ENCODE data around the gene PXT1. TPM values are rescaled to one million over a fixed set of nuclear protein-coding genes. Genes with fewer than 3 reads are reported as not detected.

The PXT1 gene
- total RNA-seq, 1 donor from 2014 or later = not detected

DNA sequence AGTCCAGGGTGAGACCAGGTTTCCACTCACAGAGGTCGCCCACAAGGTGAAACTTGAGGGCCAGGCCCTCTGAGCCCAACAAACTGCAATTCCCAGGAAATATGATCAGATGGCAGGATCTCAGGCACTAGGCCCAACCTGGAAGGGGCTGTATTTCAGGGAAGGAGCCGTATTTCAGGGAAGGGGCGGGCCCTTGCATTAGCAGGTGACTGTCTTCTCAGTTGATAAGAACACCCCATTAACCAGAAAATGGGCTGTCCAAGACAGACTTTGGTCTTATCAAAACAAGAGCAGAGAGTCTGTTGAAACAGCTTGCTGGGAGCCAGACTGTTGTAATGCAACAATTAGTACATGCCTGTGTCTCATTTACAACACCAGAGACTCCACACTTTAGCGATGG lies 95.0 kb downstream of the PXT1 start:
- no peaks in the 10 kb centered on the region for H3K27me3 ChIP-seq
- no peaks in the 10 kb centered on the region for H3K36me3 ChIP-seq
- H3K4me3 ChIP-seq = no peak overlapping the region
- intact Hi-C loops (cut with DNase I) = no loop called here
- TF ChIP-seq, protein P1, sequence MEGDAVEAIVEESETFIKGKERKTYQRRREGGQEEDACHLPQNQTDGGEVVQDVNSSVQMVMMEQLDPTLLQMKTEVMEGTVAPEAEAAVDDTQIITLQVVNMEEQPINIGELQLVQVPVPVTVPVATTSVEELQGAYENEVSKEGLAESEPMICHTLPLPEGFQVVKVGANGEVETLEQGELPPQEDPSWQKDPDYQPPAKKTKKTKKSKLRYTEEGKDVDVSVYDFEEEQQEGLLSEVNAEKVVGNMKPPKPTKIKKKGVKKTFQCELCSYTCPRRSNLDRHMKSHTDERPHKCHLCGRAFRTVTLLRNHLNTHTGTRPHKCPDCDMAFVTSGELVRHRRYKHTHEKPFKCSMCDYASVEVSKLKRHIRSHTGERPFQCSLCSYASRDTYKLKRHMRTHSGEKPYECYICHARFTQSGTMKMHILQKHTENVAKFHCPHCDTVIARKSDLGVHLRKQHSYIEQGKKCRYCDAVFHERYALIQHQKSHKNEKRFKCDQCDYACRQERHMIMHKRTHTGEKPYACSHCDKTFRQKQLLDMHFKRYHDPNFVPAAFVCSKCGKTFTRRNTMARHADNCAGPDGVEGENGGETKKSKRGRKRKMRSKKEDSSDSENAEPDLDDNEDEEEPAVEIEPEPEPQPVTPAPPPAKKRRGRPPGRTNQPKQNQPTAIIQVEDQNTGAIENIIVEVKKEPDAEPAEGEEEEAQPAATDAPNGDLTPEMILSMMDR (IDR thresholded peaks at IDR 0.05) = no peak
- DNase-seq (ENCODE audit: low spot score in 2 of 2) = no peak
- no peaks in the 10 kb centered on the region for H3K9me3 ChIP-seq
- no peak overlapping the region for H3K27ac ChIP-seq
- peaks cover 0 to 31% of the 10 kb centered on the region in 2 donors for H3K4me1 ChIP-seq

DNA sequence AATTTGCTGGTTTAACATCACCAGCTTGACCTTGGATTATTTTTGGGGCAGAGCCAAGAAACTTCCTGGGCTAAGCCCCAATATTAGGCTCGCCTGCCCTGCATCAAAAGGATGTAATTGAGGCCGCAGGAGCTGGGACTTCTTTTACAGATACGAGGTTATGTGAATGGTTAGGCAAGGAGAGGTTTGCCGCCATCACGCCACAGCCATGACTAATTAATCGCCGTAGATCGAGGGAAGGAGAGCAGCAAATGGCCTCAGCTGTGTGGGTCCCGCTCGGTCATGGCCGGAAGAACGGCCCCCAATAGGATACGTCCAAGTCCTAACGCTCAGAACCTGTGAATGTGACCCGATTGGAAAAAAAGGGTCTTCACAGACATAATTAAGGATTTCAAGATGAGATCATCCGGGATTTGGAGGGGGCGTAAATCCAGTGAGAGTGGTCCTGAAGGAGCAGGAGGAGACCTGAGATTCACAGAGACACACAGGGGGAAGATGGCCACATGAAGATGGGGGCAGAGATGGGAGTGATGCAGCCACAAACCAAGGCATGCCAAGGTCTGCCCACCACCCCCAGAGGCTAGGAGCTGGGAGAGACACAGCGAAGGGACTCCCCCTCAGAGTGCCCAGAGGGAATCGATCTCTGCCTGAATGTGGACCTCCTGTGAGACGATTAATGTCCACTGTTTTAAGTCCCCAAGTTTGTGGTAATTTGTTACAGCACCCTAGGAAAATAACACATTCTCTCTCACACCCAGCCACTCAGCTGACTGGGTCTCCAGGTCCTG lies 96.0 kb downstream of the PXT1 start:
- H3K4me3 ChIP-seq = no peak overlapping the region
- intact Hi-C loops (cut with DNase I) = no loop called here
- no peaks in the 10 kb centered on the region for H3K27me3 ChIP-seq
- no peak overlapping the region for H3K27ac ChIP-seq
- peaks cover 0 to 37% of the 10 kb centered on the region in 2 donors for H3K4me1 ChIP-seq
- H3K9me3 ChIP-seq = no peaks in the 10 kb centered on the region
- TF ChIP-seq, protein P1 (IDR thresholded peaks at IDR 0.05) = no peak
- no peak for DNase-seq (ENCODE audit: low spot score in 2 of 2)
- no peaks in the 10 kb centered on the region for H3K36me3 ChIP-seq

DNA sequence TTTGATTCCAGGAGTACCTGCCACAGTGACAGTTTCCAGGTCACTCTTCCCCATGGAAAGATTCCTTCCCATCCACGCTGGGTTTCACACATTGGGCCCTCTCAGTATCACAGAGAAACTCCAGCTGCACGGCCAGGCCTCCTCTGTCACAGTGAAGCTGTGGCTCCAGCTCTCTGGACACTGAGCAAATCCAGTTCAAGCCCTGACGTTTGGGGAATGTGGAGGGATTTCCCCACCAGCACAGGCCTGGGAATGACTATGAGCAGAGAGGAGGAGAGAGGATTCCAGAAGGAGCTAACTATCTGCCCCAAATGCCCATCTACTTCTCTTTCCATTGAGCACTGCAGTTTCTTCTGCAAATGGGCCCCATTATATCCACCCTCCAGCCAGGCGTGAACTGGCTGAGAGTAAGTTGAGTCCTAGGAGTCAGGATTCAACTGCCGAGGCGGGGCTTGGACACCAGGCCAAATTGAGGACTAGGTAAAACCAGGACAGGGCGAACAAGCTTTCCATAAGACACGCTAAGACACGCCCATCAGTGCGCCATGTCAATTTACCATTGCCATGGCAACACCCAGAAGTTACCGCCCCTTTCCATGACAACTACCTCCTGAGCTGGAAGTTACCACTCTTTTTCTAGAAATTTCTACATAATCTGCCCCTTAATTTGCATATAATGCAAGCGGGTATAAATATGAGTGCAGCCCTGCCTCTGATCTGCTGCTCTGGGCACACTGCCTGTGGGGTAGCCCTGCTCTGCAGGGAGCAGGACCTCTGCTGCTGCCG lies 96.8 kb downstream of the PXT1 start:
- H3K27ac ChIP-seq = no peak overlapping the region
- H3K27me3 ChIP-seq = no peaks in the 10 kb centered on the region
- no peaks in the 10 kb centered on the region for H3K9me3 ChIP-seq
- intact Hi-C loops (cut with DNase I) = no loop called here
- peaks cover 0 to 32% of the 10 kb centered on the region in 2 donors for H3K4me1 ChIP-seq
- no peak overlapping the region for H3K4me3 ChIP-seq
- TF ChIP-seq, protein P1 (IDR thresholded peaks at IDR 0.05) = no peak
- no peak for DNase-seq (ENCODE audit: low spot score in 2 of 2)
- no peaks in the 10 kb centered on the region for H3K36me3 ChIP-seq

DNA sequence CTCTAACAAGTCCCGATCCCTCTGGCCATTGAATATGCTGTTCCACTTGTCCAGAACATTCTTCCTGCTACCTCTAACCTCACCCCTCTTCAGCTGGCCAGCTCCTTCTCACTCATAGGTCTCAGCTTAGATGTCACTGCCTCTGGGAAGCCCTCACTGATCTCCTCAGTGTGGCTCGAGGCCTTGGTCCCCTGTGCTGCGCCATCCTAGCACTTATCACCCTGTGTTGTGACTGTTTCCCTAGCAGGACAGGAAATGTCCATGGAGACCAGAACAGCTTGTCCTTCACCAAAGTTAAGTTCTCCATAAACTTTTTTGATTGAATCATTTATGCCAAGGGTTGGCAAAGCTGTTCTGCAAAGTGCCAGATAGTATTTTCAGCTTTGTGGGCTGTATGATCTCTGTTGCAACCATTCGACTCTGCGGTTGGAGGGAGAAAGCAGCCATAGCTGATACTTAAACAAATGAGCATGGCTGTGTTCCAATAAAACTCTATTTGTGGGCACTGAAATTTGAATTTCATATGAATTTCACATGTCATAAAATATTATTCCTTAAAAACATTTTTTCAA lies 99.5 kb downstream of the PXT1 start:
- Histone ChIP-seq H3K4me1 (peaks cover 0 to 20% of the 10 kb centered on the region in 2 donors), H3K9me3 (no peaks in the 10 kb centered on the region), H3K27me3 (no peaks in the 10 kb centered on the region), H3K27ac (peak overlapping the region; percentile 37 to 56), H3K36me3 (no peaks in the 10 kb centered on the region), H3K4me3 (no peak overlapping the region)
- TF ChIP-seq, protein P1 (IDR thresholded peaks at IDR 0.05) = no peak
- intact Hi-C loops (cut with DNase I) = no loop called here
- no peak for DNase-seq (ENCODE audit: low spot score in 2 of 2)

DNA sequence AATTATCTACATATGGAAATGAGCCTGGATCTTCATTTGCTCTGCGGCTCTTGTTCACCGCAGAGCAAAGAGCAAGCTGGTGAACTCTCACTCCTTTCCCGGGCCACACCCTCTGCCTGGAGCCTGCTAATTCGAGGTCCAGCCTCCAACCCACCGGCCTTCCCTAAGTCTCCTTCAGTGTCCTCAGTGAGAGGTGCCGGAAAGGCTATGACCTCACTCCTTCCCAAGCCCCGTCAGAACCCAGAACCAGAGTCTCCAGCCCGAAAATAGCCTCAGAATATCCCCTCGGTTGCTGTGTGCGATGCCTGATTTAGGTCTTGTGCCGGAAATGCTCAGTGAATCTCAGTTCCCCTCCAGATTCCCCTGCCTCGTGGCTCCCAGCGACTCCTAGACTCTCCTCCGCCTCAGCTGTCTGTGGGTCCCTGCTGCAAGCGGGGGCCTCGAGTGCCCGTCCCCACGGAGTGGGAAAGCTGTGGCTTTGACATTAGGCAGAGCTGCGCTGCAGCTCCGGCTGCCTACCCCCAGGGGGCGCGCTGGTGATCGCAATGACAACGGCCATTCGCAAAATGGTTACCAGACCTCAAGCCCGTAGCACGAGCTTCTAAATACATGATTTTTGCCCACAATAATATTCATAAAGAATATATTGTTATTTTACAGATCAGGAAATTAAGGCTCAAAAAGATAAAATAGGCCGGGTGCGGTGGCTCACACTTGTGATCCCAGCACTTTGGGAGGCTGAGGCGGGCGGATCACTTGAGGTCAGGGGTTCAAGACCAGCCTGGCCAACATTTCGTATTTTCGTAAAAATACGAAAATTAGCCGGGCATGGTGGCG lies 101.8 kb downstream of the PXT1 start:
- H3K27me3 ChIP-seq = no peaks in the 10 kb centered on the region
- H3K36me3 ChIP-seq = no peaks in the 10 kb centered on the region
- no peaks in the 10 kb centered on the region for H3K9me3 ChIP-seq
- peak overlapping the region in 1 of 2 donors; percentile 53 for H3K27ac ChIP-seq
- intact Hi-C loops (cut with DNase I) = loop anchor here (1.0 kb wide), 1 partner anchor 19 kb away; no protein-coding TSS in a partner anchor
- H3K4me3 ChIP-seq = peak overlapping the region in 1 of 2 donors; percentile 52
- peak in 1 of 2 donors; percentile 91 for DNase-seq (ENCODE audit: low spot score in 2 of 2)
- TF ChIP-seq, protein P1 (IDR thresholded peaks at IDR 0.05) = peak; percentile 90 to 97 (median 97)
- H3K4me1 ChIP-seq = peaks cover 0 to 20% of the 10 kb centered on the region in 2 donors
